Kidney epithelial cell (primary cell): ENCODE results near the gene ANAPC1. TPM values are rescaled to one million over a fixed set of nuclear protein-coding genes. Genes with fewer than 3 reads are reported as not detected.
"Not testable (repeated sequence)": the region's sequence is repeated elsewhere in the genome, so short reads cannot be mapped to it uniquely, and the experiment has no call there.

ENCODE experiments used
- DNase-seq: peaks from one replicate; pipeline ENCODE4 v3.0.0-alpha.2; 2010; ENCODE audit warnings: low read depth
- H3K27me3 ChIP-seq: 2 replicates; pipeline ENCODE4 v1.6.0; 2011; ENCODE audit warnings: low read length; ENCODE audit not compliant: control insufficient read depth, insufficient read depth
- H3K36me3 ChIP-seq: 2 replicates; pipeline ENCODE4 v1.5.1; 2011; ENCODE audit warnings: low read length; ENCODE audit not compliant: control insufficient read depth, insufficient read depth
- H3K4me3 ChIP-seq: 2 replicates; pipeline ENCODE4 v1.5.1; 2011; ENCODE audit warnings: low read depth, mild to moderate bottlenecking, control low read depth, low read length
- total RNA-seq: library from RNA; depleted of rRNA; stranded (reverse); fragments of >200 nt; gene quantifications from 2 replicates; pipeline ENCODE4 v1.2.3, GENCODE V29; 2015

The ANAPC1 gene
- total RNA-seq, 1 donor from 2014 or later, result 47.6 TPM

DNA sequence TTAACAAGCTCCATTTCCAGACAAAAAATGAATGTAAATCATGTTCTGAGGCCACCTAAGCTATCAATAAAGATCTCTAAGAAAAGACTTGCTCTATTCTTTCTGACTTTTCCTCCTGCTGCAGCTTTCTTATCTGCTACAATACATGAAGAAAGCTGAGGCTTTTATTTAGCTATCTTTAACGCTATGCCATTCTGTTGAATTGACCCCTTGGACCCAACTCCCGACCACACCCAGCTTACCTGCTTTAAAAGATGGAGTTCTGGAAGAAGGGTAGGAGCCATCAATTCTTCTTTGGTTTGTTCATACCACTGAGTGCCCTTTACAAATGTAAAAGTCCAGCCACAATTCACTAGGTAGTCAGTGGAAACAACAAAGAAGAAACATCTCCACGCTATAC lies 99.9 kb downstream of the ANAPC1 start:
- not testable (repeated sequence) for H3K4me3 ChIP-seq, DNase-seq, H3K36me3 ChIP-seq, H3K27me3 ChIP-seq

DNA sequence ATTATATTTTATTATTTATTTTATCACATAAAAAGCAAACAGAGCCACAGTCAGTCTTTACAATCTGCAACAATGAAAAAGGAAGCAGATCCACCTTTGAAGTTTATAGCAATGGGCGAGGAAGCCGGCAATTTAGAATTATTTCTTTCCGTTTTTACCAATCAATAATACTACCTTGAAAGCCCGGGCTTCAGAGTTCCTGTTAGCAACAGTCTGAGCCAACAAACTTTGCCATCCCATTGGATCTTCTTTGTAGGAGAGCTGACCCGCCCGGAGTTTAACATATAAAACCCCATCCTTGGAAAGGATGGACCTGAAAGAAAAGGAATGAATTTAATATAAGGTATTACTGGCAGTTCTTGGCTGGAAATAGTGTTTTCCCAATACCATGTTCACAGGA lies 101.8 kb downstream of the ANAPC1 start:
- not testable (repeated sequence) for H3K4me3 ChIP-seq, H3K27me3 ChIP-seq, DNase-seq, H3K36me3 ChIP-seq

DNA sequence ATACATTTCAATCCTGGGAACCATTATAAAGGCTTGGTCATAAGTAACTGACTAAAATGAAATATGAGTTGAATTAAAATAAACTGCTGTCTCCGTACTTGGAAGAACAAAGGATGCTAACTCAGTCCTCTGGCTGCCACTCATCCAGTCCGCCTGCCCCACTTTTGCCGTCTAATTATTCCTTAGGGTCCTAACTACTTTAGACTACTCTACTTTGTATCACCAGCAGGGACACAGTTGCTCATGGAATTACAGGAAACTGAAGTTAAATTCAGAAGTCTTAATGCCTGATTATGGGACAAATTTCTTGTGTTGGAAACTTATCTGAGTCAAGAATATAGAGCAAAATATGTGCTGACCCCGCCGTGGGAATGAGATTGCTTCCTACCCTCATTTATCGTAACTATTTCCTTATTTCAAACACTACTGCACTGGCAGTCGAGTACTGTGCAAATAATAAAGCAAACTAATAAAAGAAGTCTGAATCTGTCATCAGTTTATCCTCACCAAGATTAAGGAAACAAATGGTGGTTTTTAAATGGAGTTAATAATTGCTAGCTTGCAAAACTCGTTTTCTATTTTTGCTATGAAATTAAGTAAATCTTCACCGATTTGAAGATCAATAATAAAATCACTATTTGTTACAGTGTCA lies 102.4 kb downstream of the ANAPC1 start:
- H3K27me3 ChIP-seq, H3K36me3 ChIP-seq, DNase-seq, H3K4me3 ChIP-seq: not testable (repeated sequence)

DNA sequence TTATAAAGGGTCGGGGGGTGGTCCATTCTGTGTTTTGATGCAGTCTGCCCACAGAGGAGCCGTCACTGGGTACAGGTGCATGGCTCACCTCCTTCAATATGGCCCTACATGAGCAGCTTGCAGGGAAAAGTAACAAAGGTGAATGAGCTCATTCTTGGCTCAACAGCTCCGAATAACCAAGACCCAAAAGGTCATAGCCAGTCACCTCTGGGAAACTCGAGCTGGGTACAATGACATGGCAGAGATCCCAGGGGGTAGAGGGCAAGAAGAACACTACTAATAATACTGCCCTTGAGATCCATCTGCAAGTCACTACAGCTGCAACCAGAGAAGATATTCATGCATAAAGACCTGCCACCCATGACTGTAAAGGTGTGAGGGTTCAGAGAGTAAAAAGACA lies 106.8 kb downstream of the ANAPC1 start:
- H3K27me3 ChIP-seq, H3K36me3 ChIP-seq, H3K4me3 ChIP-seq, DNase-seq: not testable (repeated sequence)

DNA sequence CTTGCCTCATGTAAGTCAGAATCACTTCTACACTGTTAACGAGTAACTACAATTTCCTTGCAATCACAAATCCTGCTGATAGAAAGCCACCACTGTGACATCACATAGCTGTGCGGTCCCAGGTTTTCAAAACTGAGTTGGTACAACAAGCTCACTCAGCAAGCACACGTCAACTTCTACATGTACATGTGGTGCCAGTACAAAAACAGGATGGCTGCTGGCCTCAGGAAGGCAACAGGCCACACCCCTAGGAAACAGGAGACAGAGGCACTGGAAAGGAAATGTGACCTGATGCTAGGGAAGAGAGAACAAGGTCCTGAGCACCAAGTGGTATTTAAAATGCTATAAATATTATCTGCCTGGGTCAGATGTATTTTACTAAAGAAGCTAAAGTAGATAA lies 107.7 kb downstream of the ANAPC1 start:
- H3K36me3 ChIP-seq, H3K27me3 ChIP-seq, H3K4me3 ChIP-seq, DNase-seq: not testable (repeated sequence)

DNA sequence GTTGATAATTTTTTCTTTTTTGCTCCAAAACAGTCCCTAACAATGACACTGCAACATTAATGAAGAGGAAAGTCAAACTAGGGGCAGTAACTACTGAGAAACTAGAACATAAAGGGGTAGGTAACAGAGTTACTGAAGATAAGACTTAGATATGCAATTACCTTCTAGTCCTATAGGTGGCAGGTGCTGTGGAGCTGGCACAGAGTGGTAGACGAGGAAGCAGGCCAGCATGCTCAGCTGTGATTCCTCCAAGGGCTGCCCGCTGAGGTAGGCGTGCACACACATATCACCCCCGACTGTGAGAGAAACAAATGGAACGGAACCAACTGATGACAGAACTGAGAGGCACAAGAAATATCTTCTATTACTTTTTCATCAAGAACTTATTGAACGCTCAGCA lies 111.8 kb downstream of the ANAPC1 start:
- H3K27me3 ChIP-seq, H3K36me3 ChIP-seq, H3K4me3 ChIP-seq, DNase-seq: not testable (repeated sequence)

DNA sequence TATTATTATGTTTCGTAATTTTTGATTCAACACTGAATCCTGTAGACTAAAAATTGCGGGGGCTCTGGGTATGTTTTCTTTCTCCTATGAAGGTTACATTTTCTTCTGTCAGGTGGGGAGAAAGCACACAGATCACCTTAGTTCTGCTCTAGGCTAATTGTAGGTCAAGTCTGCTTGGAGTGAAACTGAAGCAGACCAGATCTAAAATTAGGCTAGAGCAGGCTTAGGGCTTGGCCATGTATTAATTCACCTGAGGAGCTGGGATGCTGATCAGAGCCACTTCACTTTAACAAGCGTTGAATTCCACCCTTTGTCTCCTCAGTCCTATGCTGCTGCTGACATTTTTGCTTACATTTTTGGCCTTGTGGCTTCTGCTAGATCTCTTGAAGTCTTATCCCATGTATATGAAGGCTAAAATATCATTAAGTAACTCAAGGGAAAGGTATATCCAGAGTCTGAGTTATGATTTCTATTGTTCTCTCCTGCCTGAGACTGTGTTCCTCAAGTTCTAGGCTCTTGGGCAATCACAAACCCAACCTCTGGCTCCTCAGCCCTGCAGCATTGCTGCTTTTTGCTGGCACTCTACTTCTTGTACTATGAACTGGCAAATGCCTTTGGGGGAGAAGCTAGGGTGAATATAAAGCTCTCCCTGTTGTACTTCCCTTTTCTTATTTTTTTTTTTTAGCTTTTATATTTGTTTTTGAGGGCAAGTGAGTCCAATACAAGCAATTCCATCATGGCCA lies 112.9 kb downstream of the ANAPC1 start:
- not testable (repeated sequence) for H3K4me3 ChIP-seq, DNase-seq, H3K36me3 ChIP-seq, H3K27me3 ChIP-seq

DNA sequence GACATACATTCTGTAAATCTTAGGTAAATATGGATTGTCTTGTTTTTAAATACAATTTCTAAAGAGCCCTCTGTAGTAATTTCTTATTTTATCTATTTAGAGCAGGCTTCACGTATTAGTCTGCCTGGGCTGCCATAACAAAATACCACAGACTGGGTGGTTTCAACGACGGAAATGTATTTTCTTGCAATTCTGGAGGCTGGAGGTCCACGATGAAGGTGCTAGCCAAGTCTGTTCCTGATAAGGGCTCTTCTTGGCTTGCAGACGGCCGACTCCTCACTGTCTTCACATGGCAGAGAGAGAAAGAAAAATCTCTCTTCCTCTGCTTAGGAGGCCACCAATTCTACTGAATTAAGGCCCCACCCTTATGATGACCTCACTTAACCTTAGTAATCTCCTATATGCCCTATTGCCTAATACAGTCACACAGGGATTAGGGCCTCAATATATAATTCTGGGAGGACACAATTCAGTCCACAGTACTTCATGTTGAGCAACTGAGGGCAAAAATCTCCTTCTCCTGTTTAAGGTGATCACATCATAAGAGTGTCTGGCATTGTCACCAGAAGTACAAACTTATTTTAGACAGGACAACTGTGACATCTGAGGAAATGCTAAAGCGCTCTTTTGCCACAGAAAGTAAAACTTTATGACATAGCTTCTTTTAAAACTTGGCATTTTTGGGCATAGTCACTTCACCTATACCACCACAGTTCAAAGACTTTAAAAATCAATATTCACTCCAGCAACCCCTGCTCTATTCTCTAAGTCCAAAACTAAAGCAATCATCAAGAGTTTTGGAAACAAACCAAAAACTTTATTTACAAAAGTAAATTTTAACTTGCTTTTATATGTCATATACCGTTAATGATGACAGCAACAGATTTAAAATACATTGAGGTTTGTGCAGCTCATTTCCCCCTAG lies 115.5 kb downstream of the ANAPC1 start:
- DNase-seq, H3K36me3 ChIP-seq, H3K4me3 ChIP-seq, H3K27me3 ChIP-seq: not testable (repeated sequence)

DNA sequence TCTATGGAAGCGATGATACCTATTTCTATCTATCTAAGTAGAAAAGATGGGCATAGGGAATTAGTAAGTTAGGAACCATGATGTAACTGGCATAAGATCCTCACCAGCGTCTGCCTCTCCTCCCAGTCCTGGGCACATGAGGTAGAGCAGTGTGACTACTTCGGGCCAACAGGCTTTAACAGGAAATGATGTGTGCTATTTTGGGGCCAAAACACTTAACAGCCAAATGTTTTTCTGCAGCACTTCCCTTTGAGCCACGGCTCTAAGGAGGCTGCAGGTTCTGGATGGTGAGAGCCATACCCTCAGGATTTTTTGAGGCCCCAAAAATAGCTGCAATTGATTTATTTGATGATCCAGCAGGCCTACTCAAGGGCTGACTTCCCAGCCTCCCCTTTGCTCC lies 116.9 kb downstream of the ANAPC1 start:
- H3K4me3 ChIP-seq, H3K27me3 ChIP-seq, DNase-seq, H3K36me3 ChIP-seq: not testable (repeated sequence)

DNA sequence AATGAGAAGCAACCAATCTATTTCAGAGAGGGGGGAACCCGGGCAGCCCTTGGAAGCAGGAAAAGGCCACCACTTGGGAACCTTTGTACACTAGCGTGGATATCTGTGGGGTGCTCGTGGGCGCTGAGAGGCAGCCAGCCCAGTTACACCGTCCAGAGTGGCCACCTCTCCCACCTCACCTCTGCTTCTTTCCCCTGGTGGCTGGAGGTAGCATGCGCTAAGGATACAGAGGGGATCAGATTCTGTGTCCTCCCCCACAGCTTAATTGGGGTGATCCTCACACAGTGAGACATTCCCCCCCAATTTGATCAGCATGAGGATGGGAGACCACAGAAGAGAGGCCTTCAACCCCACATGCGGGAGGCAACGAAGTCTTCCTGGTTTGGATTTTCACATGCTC lies 117.7 kb downstream of the ANAPC1 start:
- H3K36me3 ChIP-seq, H3K4me3 ChIP-seq, DNase-seq, H3K27me3 ChIP-seq: not testable (repeated sequence)

DNA sequence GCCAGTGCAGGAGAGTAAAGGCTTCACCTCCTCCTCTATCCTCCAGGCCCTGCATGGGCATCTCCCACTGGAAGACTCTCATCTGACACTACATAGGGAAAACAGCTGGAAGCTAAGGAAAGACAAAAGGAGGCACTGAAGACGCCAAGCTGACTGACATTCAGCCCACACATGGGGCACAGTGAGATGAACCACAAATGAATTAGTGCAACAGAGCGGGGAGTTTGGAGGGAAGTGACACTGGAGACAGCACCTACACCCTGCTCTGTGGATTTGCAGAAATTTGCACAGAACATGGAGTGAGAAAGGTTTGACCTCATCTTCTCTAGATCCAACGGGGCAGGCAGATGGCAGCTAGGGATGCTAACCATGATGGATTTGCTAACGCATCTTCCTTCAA lies 119.8 kb downstream of the ANAPC1 start:
- not testable (repeated sequence) for H3K36me3 ChIP-seq, H3K27me3 ChIP-seq, H3K4me3 ChIP-seq, DNase-seq

DNA sequence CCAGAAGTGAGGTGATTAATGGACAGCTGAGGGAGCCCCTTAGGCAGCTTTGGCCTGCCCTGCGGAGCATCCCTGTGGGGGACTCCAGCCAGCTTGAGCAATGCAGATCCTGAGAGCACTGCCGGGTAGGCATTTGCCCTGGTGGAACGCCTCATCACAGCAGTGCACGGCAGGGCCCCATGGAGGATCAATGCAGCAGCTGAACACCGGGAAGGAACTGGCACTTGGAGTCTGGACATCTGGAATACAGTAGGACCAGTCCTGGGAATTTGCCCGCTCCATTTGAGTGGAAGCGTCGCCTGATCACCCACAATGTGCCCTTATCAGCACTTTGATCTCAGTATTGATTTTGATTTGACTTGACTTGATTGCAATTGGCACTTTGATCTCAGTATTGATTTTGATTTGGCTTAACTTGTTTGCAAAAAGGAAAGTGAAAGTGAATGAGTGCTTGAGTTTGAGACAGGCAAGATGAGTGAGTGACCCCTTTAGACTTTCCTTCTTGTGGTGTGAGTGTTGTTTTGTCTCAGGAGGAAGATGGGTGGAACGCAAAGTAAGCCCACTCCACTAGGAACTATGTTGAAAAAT lies 123.2 kb downstream of the ANAPC1 start:
- H3K36me3 ChIP-seq, H3K4me3 ChIP-seq, DNase-seq, H3K27me3 ChIP-seq: not testable (repeated sequence)

DNA sequence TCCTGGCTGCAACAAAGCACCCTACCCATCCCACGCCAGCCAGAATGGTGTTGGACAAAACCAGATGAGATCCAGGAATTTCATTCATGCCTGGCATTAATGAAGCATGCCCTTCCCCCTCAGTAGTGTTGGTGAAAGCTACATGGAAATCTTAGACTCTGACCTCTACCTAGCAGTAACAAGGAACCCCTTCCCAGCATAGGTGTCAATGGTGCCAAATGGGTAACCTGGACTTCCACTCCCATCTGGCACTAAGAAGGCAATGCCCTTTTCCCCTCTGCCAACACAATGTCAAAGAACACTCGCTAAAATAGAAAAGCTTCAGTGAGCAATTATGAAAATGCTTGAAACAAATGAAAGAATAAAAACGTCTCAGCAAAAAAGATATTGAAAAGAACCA lies 131.5 kb downstream of the ANAPC1 start:
- not testable (repeated sequence) for H3K36me3 ChIP-seq, H3K27me3 ChIP-seq, H3K4me3 ChIP-seq, DNase-seq

DNA sequence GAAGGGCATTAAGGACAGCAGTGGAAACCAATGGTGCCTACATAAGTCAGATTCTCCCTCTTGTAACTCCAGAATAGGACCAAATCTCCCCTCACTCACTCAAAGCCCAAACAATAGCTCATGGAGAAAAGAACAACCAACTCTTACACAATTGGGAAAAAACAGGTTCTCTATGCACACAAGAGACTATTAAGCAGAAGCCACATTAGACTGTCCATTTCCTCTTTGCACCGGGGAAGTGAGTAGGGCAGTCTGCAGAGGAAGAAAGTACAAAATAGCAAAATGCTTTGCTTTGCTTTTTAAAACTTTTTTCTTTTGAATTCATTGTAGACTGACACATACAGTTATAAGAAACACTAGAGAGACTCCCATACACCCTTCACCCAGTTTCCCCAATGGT lies 133.4 kb downstream of the ANAPC1 start:
- not testable (repeated sequence) for H3K36me3 ChIP-seq, H3K4me3 ChIP-seq, H3K27me3 ChIP-seq, DNase-seq
